OCI-LY1 (cell line): Measurements from ENCODE around the gene CYP51A1.
"Not testable (repeated sequence)": the region's sequence is repeated elsewhere in the genome, so short reads cannot be mapped to it uniquely, and the experiment has no call there.

Source experiments
- H2AFZ ChIP-seq: fragments of 200-600 bp; sonication (generic), shearing (Covaris generic); 2 replicates; pipeline ENCODE4 v1.6.0; 2014; ENCODE audit warnings: antibody characterized with exemption, mild to moderate bottlenecking, low read length
- H3F3A ChIP-seq: fragments of 200-600 bp; sonication (generic), shearing (Covaris generic); 2 replicates; pipeline ENCODE4 v1.6.0; 2014; ENCODE audit warnings: mild to moderate bottlenecking, antibody characterized with exemption, low read length, moderate library complexity; ENCODE audit not compliant: insufficient read depth
- H3K27ac ChIP-seq: fragments of 200-600 bp; sonication (generic); 2 replicates; pipeline ENCODE4 v1.5.1; 2014; ENCODE audit warnings: low read length, mixed run types, mild to moderate bottlenecking, low read depth; ENCODE audit not compliant: poor library complexity, severe bottlenecking
- H3K27me3 ChIP-seq: fragments of 200-600 bp; sonication (generic); 2 replicates; pipeline ENCODE4 v1.6.0; 2014; ENCODE audit warnings: antibody characterized with exemption, mild to moderate bottlenecking, low read length, moderate library complexity; ENCODE audit not compliant: insufficient read depth
- H3K36me3 ChIP-seq: fragments of 200-600 bp; sonication (generic); 2 replicates; pipeline ENCODE4 v1.6.1; 2014; ENCODE audit warnings: mild to moderate bottlenecking, antibody characterized with exemption, low read length, moderate library complexity, mixed read lengths; ENCODE audit not compliant: insufficient read depth
- H3K4me1 ChIP-seq: fragments of 200-600 bp; sonication (generic); 2 replicates; pipeline ENCODE4 v1.5.1; 2014; ENCODE audit warnings: mild to moderate bottlenecking, low read length, moderate library complexity; ENCODE audit not compliant: insufficient read depth, severe bottlenecking
- H3K4me2 ChIP-seq: fragments of 200-600 bp; sonication (generic), shearing (Covaris generic); 2 replicates; pipeline ENCODE4 v1.6.1; 2014; ENCODE audit warnings: low read length
- H3K4me3 ChIP-seq: fragments of 200-600 bp; sonication (generic); 2 replicates; pipeline ENCODE4 v1.5.1; 2014; ENCODE audit warnings: low read length, low read depth, mild to moderate bottlenecking, mixed read lengths; ENCODE audit not compliant: poor library complexity, severe bottlenecking
- H3K79me2 ChIP-seq: fragments of 200-600 bp; shearing (Covaris generic); 2 replicates; pipeline ENCODE4 v1.6.1; 2016; ENCODE audit warnings: mixed run types, low read length, mixed read lengths; ENCODE audit not compliant: insufficient read depth
- H3K9ac ChIP-seq: fragments of 200-600 bp; sonication (generic), shearing (Covaris generic); 2 replicates; pipeline ENCODE4 v1.6.1; 2014; ENCODE audit warnings: mild to moderate bottlenecking, low read length, mixed read lengths
- H3K9me2 ChIP-seq: fragments of 200-600 bp; sonication (generic), shearing (Covaris generic); 2 replicates; pipeline ENCODE4 v1.6.1; 2014; ENCODE audit warnings: low read depth, mild to moderate bottlenecking, low read length, mixed read lengths
- H3K9me3 ChIP-seq: fragments of 200-600 bp; shearing (Covaris generic); 2 replicates; pipeline ENCODE4 v1.6.1; 2014; ENCODE audit warnings: low read length, mixed read lengths
- H4K20me1 ChIP-seq: fragments of 200-600 bp; sonication (generic), shearing (Covaris generic); 2 replicates; pipeline ENCODE4 v1.6.0; 2016; ENCODE audit warnings: mild to moderate bottlenecking, low read length; ENCODE audit not compliant: insufficient read depth
- CTCF ChIP-seq: fragments of 200-600 bp; sonication (generic), shearing (Covaris generic); IDR thresholded peaks from 2 replicates; pipeline ENCODE4 v1.5.1; 2017; ENCODE audit warnings: mild to moderate bottlenecking, antibody characterized with exemption, low read length, moderate library complexity, mixed read lengths
- EZH2 ChIP-seq: fragments of 200-600 bp; sonication (generic), shearing (Covaris generic); IDR thresholded peaks from 2 replicates; pipeline ENCODE4 v1.8.0; 2017; ENCODE audit warnings: borderline replicate concordance, mixed run types, mild to moderate bottlenecking, antibody characterized with exemption, low read length, moderate library complexity, mixed read lengths

CYP51A1 gene

GRCh38 chr7:92092210-92092609 is 42.1 kb downstream of the CYP51A1 start:
- no peak overlapping the region for H3K27ac ChIP-seq
- no peaks in the 10 kb centered on the region for H3K79me2 ChIP-seq
- H3K27me3 ChIP-seq = no peaks in the 10 kb centered on the region
- H3K36me3 ChIP-seq = peaks cover 67% of the 10 kb centered on the region
- H3K9ac ChIP-seq = no peak overlapping the region
- no peaks in the 10 kb centered on the region for H3K4me1 ChIP-seq
- TF ChIP-seq CTCF (no peak), EZH2 (no peak)
- no peaks in the 10 kb centered on the region for H3F3A ChIP-seq
- H3K4me2 ChIP-seq = no peak overlapping the region
- H2AFZ ChIP-seq = no peak overlapping the region
- no peaks in the 10 kb centered on the region for H4K20me1 ChIP-seq
- no peak overlapping the region for H3K4me3 ChIP-seq
- no peaks in the 10 kb centered on the region for H3K9me2 ChIP-seq
- H3K9me3 ChIP-seq = no peaks in the 10 kb centered on the region

- Histone ChIP-seq H3K9me2 (no peaks in the 10 kb centered on the region), H3K4me3 (no peak overlapping the region), H3K9ac (no peak overlapping the region), H3K36me3 (peaks cover 79% of the 10 kb centered on the region), H3K27me3 (no peaks in the 10 kb centered on the region), H3K79me2 (no peaks in the 10 kb centered on the region), H3K9me3 (no peaks in the 10 kb centered on the region), H3K27ac (no peak overlapping the region), H3K4me1 (no peaks in the 10 kb centered on the region), H4K20me1 (no peaks in the 10 kb centered on the region), H3F3A (no peaks in the 10 kb centered on the region), H3K4me2 (no peak overlapping the region), H2AFZ (no peak overlapping the region)
- no peak for TF ChIP-seq EZH2
- no peak for TF ChIP-seq CTCF
Measured at GRCh38 chr7:92088266-92088665, 46.0 kb downstream of the CYP51A1 start.

GRCh38 chr7:92083922-92084321 is 50.4 kb downstream of the CYP51A1 start:
- not testable (repeated sequence) for H4K20me1 ChIP-seq, H3K4me2 ChIP-seq, H3F3A ChIP-seq, H3K9me2 ChIP-seq, H3K27ac ChIP-seq, H3K4me1 ChIP-seq, H3K9ac ChIP-seq, H2AFZ ChIP-seq, H3K27me3 ChIP-seq, H3K9me3 ChIP-seq, H3K4me3 ChIP-seq, H3K79me2 ChIP-seq
- H3K36me3 ChIP-seq = peaks cover 69% of the 10 kb centered on the region

GRCh38 chr7:92076509-92076908 is 57.8 kb downstream of the CYP51A1 start:
- H3K4me1 ChIP-seq = no peaks in the 10 kb centered on the region
- no peaks in the 10 kb centered on the region for H3K9me3 ChIP-seq
- H3K27me3 ChIP-seq = no peaks in the 10 kb centered on the region
- H3K4me3 ChIP-seq = no peak overlapping the region
- TF ChIP-seq CTCF (no peak), EZH2 (no peak)
- H3K79me2 ChIP-seq = no peaks in the 10 kb centered on the region
- H3F3A ChIP-seq = no peaks in the 10 kb centered on the region
- H3K9me2 ChIP-seq = no peaks in the 10 kb centered on the region
- no peak overlapping the region for H3K27ac ChIP-seq
- H2AFZ ChIP-seq = no peak overlapping the region
- no peak overlapping the region for H3K4me2 ChIP-seq
- H3K9ac ChIP-seq = no peak overlapping the region
- no peaks in the 10 kb centered on the region for H4K20me1 ChIP-seq
- H3K36me3 ChIP-seq = peaks cover 25% of the 10 kb centered on the region; the same call in 1 of the 2 replicates
